Activated T-cell treated with anti-CD3 and anti-CD28 coated beads, Interleukin-2, amount 50 U/mL, for 72 hours (primary cell): ENCODE measurements around the gene MTPN. TPM values are rescaled to one million over a fixed set of nuclear protein-coding genes. Genes with fewer than 3 reads are reported as not detected.
A peak's percentile ranks its signal among the peaks of the same experiment; 100 is the strongest.

Source experiments
- ATAC-seq, 2 donors: fragments of 150-1000 bp; cut with Tn5 transposase; replicated peaks in 1 of 2; 2 replicates each; pipeline ENCODE4 v1.10.0; 2021; ENCODE audit warnings: moderate library complexity in 2 of 2, mild to moderate bottlenecking in 1 of 2
- DNase-seq, 2 donors: peaks; one replicate each; pipeline ENCODE4 v3.0.0; 2021 to 2022; ENCODE audit warnings: mixed read lengths in 1 of 2
- H3K27ac Mint-ChIP-seq: one replicate; pipeline ENCODE4 v1.8.0; 2022; ENCODE audit warnings: mild to moderate bottlenecking, moderate library complexity, mixed read lengths
- H3K27me3 Mint-ChIP-seq: one replicate; pipeline ENCODE4 v1.8.0; 2022; ENCODE audit warnings: low read depth, mixed read lengths
- H3K36me3 Mint-ChIP-seq, 2 donors: one replicate each; pipeline ENCODE4 v1.8.0; 2022; ENCODE audit warnings: mixed read lengths in 2 of 2, mild to moderate bottlenecking in 1 of 2; ENCODE audit not compliant: insufficient read depth in 2 of 2
- H3K4me1 Mint-ChIP-seq: one replicate; pipeline ENCODE4 v1.8.0; 2022; ENCODE audit warnings: low read depth, mixed read lengths
- H3K4me3 Mint-ChIP-seq, 2 donors: one replicate each; pipeline ENCODE4 v1.8.0; 2022; ENCODE audit warnings: mild to moderate bottlenecking in 2 of 2, mixed read lengths in 2 of 2, moderate library complexity in 2 of 2
- H3K9me3 Mint-ChIP-seq, 2 donors: one replicate each; pipeline ENCODE4 v1.8.0; 2022; ENCODE audit warnings: mixed read lengths in 2 of 2
- total RNA-seq, 2 donors: library from RNA; stranded (reverse); gene quantifications; one replicate each; pipeline ENCODE4 v1.2.3, GENCODE V29; 2022

Gene MTPN
- total RNA-seq, 2 donors from 2014 or later: 110 to 126 TPM

GRCh38 chr7:135960709-135961451, 16.3 kb downstream of the MTPN start:
- H3K4me3 Mint-ChIP-seq: no peak overlapping the region
- H3K36me3 Mint-ChIP-seq: peaks cover 4 to 10% of the 10 kb centered on the region in 2 donors
- H3K27ac Mint-ChIP-seq: no peak overlapping the region
- no peak for DNase-seq
- no peaks in the 10 kb centered on the region for H3K27me3 Mint-ChIP-seq
- no peaks in the 10 kb centered on the region for H3K9me3 Mint-ChIP-seq
- H3K4me1 Mint-ChIP-seq: peaks cover 54% of the 10 kb centered on the region
- no peak for ATAC-seq

GRCh38 chr7:135959646-135960363, 17.4 kb downstream of the MTPN start:
- ATAC-seq (no peak), DNase-seq (no peak)
- Mint-ChIP-seq H3K36me3 (peaks cover 4 to 11% of the 10 kb centered on the region in 2 donors), H3K9me3 (no peaks in the 10 kb centered on the region), H3K4me3 (no peak overlapping the region), H3K27me3 (no peaks in the 10 kb centered on the region), H3K27ac (no peak overlapping the region), H3K4me1 (peaks cover 55% of the 10 kb centered on the region)

- no peak overlapping the region for H3K4me3 Mint-ChIP-seq
- no peak overlapping the region for H3K27ac Mint-ChIP-seq
- no peaks in the 10 kb centered on the region for H3K27me3 Mint-ChIP-seq
- no peaks in the 10 kb centered on the region for H3K9me3 Mint-ChIP-seq
- ATAC-seq: no peak
- DNase-seq: no peak
- peaks cover 4 to 13% of the 10 kb centered on the region in 2 donors for H3K36me3 Mint-ChIP-seq
- H3K4me1 Mint-ChIP-seq: peaks cover 50% of the 10 kb centered on the region
Observed at GRCh38 chr7:135958173-135958572, 19.0 kb downstream of the MTPN start.

- Mint-ChIP-seq H3K4me3 (no peak overlapping the region), H3K4me1 (peaks cover 44% of the 10 kb centered on the region), H3K36me3 (peaks cover 4 to 13% of the 10 kb centered on the region in 2 donors), H3K27ac (no peak overlapping the region), H3K9me3 (no peaks in the 10 kb centered on the region), H3K27me3 (no peaks in the 10 kb centered on the region)
- ATAC-seq (no peak), DNase-seq (no peak)
Observed at GRCh38 chr7:135957627-135958026, 19.5 kb downstream of the MTPN start.

GRCh38 chr7:135956393-135956792, 20.8 kb downstream of the MTPN start:
- no peaks in the 10 kb centered on the region for H3K9me3 Mint-ChIP-seq
- ATAC-seq: no peak
- H3K4me3 Mint-ChIP-seq: no peak overlapping the region
- H3K27me3 Mint-ChIP-seq: no peaks in the 10 kb centered on the region
- no peak for DNase-seq
- peaks cover 32% of the 10 kb centered on the region for H3K4me1 Mint-ChIP-seq
- H3K27ac Mint-ChIP-seq: no peak overlapping the region
- H3K36me3 Mint-ChIP-seq: peaks cover 4 to 9% of the 10 kb centered on the region in 2 donors

GRCh38 chr7:135950972-135951371, 26.2 kb downstream of the MTPN start:
- no peak overlapping the region for H3K4me3 Mint-ChIP-seq
- H3K27me3 Mint-ChIP-seq: no peaks in the 10 kb centered on the region
- no peak overlapping the region for H3K27ac Mint-ChIP-seq
- peaks cover 7 to 17% of the 10 kb centered on the region in 2 donors for H3K36me3 Mint-ChIP-seq
- H3K4me1 Mint-ChIP-seq: peaks cover 15% of the 10 kb centered on the region
- ATAC-seq: no peak
- no peak for DNase-seq
- no peaks in the 10 kb centered on the region for H3K9me3 Mint-ChIP-seq

- no peak overlapping the region for H3K4me3 Mint-ChIP-seq
- H3K27me3 Mint-ChIP-seq: no peaks in the 10 kb centered on the region
- H3K27ac Mint-ChIP-seq: peak overlapping the region; percentile 50
Observed at GRCh38 chr7:135950429-135950828, 26.7 kb downstream of the MTPN start.

GRCh38 chr7:135946289-135947055, 30.7 kb downstream of the MTPN start:
- no peak for ATAC-seq
- H3K4me3 Mint-ChIP-seq: no peak overlapping the region

More at GRCh38 chr7:135950429-135950828, 26.7 kb downstream of the MTPN start:
- DNase-seq (no peak), ATAC-seq (no peak)
- Mint-ChIP-seq H3K9me3 (no peaks in the 10 kb centered on the region), H3K36me3 (peaks cover 7 to 18% of the 10 kb centered on the region in 2 donors), H3K4me1 (peaks cover 15% of the 10 kb centered on the region)

GRCh38 chr7:135944753-135945152, 32.4 kb downstream of the MTPN start:
- H3K27ac Mint-ChIP-seq: no peak overlapping the region
- no peaks in the 10 kb centered on the region for H3K9me3 Mint-ChIP-seq
- DNase-seq: no peak
- no peak overlapping the region for H3K4me3 Mint-ChIP-seq
- peaks cover 5 to 6% of the 10 kb centered on the region in 2 donors for H3K36me3 Mint-ChIP-seq
- no peaks in the 10 kb centered on the region for H3K27me3 Mint-ChIP-seq
- H3K4me1 Mint-ChIP-seq: peaks cover 23% of the 10 kb centered on the region
- no peak for ATAC-seq

More at GRCh38 chr7:135946289-135947055, 30.7 kb downstream of the MTPN start:
- peak overlapping the region; percentile 39 for H3K27ac Mint-ChIP-seq
- H3K4me1 Mint-ChIP-seq: peaks cover 12% of the 10 kb centered on the region
- H3K9me3 Mint-ChIP-seq: no peaks in the 10 kb centered on the region
- no peaks in the 10 kb centered on the region for H3K27me3 Mint-ChIP-seq
- DNase-seq: no peak
- peaks cover 7 to 12% of the 10 kb centered on the region in 2 donors for H3K36me3 Mint-ChIP-seq

- no peak for ATAC-seq
- Mint-ChIP-seq H3K4me1 (peaks cover 22% of the 10 kb centered on the region), H3K9me3 (no peaks in the 10 kb centered on the region), H3K36me3 (peaks cover 5 to 6% of the 10 kb centered on the region in 2 donors), H3K27ac (no peak overlapping the region), H3K27me3 (no peaks in the 10 kb centered on the region), H3K4me3 (no peak overlapping the region)
- DNase-seq: no peak
Observed at GRCh38 chr7:135943134-135943879, 33.9 kb downstream of the MTPN start.

- no peak overlapping the region for H3K4me3 Mint-ChIP-seq
- DNase-seq (no peak), ATAC-seq (peak in 1 of 2 donors; percentile 42)
- peak overlapping the region; percentile 57 for H3K27ac Mint-ChIP-seq
- peaks cover 19% of the 10 kb centered on the region for H3K4me1 Mint-ChIP-seq
- H3K9me3 Mint-ChIP-seq: no peaks in the 10 kb centered on the region
- H3K36me3 Mint-ChIP-seq: peaks cover 5 to 6% of the 10 kb centered on the region in 2 donors
- no peaks in the 10 kb centered on the region for H3K27me3 Mint-ChIP-seq
Observed at GRCh38 chr7:135942614-135943013, 34.5 kb downstream of the MTPN start.
